OCI-LY7 (cell line): Measurements from ENCODE around the gene PHF12. TPM values are rescaled to one million over a fixed set of nuclear protein-coding genes. Genes with fewer than 3 reads are reported as not detected.

Source experiments
- BruUV-seq: library from RNA; stranded (reverse); fragments of 400-500 nt; replicated peaks from 2 replicates; lab custom pipeline; 2021; lab: Mats Ljungman, UMichigan
- CTCF ChIA-PET: fragments of 300-600 bp; sonication (Branson Sonifier 250); formaldehyde crosslinking; loops from one replicate; lab custom pipeline; 2022; ENCODE audit warnings: antibody characterized with exemption; ENCODE audit not compliant: unreplicated experiment; lab: Charles Lee
- POLR2A ChIA-PET: fragments of 300-600 bp; sonication (Branson Sonifier 250); formaldehyde crosslinking; loops from one replicate; lab custom pipeline; 2022; ENCODE audit warnings: antibody characterized with exemption; lab: Charles Lee
- DNase-seq: peaks from one replicate; pipeline ENCODE4 v3.0.0-alpha.2; 2015; ENCODE audit warnings: low spot score
- H2AFZ ChIP-seq: fragments of 200-600 bp; sonication (generic), shearing (Covaris generic); 2 replicates; pipeline ENCODE4 v1.6.1; 2014; ENCODE audit warnings: mild to moderate bottlenecking, antibody characterized with exemption, low read length, moderate library complexity
- H3K27ac ChIP-seq: fragments of 200-600 bp; sonication (generic); 2 replicates; pipeline ENCODE4 v1.5.1; 2014; ENCODE audit warnings: mixed run types, low read depth, mild to moderate bottlenecking, moderate library complexity, low read length, inconsistent platforms; ENCODE audit not compliant: poor library complexity, severe bottlenecking
- H3K36me3 ChIP-seq: fragments of 200-600 bp; sonication (generic); 2 replicates; pipeline ENCODE4 v1.6.1; 2014; ENCODE audit warnings: mild to moderate bottlenecking, antibody characterized with exemption, low read length, moderate library complexity, mixed read lengths; ENCODE audit not compliant: insufficient read depth
- H3K4me1 ChIP-seq: fragments of 200-600 bp; sonication (generic); 2 replicates; pipeline ENCODE4 v1.5.1; 2014; ENCODE audit warnings: mild to moderate bottlenecking, low read length; ENCODE audit not compliant: insufficient read depth, poor library complexity, severe bottlenecking
- H3K4me2 ChIP-seq: fragments of 200-600 bp; sonication (generic); 2 replicates; pipeline ENCODE4 v1.6.1; 2014; ENCODE audit warnings: mild to moderate bottlenecking, low read length
- H3K4me3 ChIP-seq: fragments of 200-600 bp; sonication (generic); 2 replicates; pipeline ENCODE4 v1.5.1; 2014; ENCODE audit warnings: mild to moderate bottlenecking, low read depth, low read length; ENCODE audit not compliant: poor library complexity, severe bottlenecking
- H3K79me2 ChIP-seq: fragments of 200-600 bp; sonication (generic); 2 replicates; pipeline ENCODE4 v1.6.1; 2016; ENCODE audit warnings: low read depth, mild to moderate bottlenecking, low read length, moderate library complexity, mixed read lengths; ENCODE audit not compliant: insufficient read depth
- H3K9me2 ChIP-seq: fragments of 200-600 bp; sonication (generic); 2 replicates; pipeline ENCODE4 v1.6.1; 2016; ENCODE audit warnings: mild to moderate bottlenecking, low read length, mixed read lengths; ENCODE audit not compliant: insufficient read depth
- H3K9me3 ChIP-seq: fragments of 200-600 bp; sonication (generic); 2 replicates; pipeline ENCODE4 v1.6.1; 2014; ENCODE audit warnings: mild to moderate bottlenecking, mixed run types, low read length, mixed read lengths
- H4K20me1 ChIP-seq: fragments of 200-600 bp; sonication (generic); 2 replicates; pipeline ENCODE4 v1.6.1; 2014; ENCODE audit warnings: mild to moderate bottlenecking, antibody characterized with exemption, low read length, moderate library complexity, mixed read lengths; ENCODE audit not compliant: insufficient read depth
- EZH2phosphoT487 ChIP-seq: fragments of 200-600 bp; sonication (generic); IDR thresholded peaks from 2 replicates; pipeline ENCODE4 v1.6.1; 2018; ENCODE audit warnings: low read depth, borderline replicate concordance, mild to moderate bottlenecking, mixed run types, antibody characterized with exemption, low read length, moderate library complexity, mixed read lengths
- intact Hi-C: fragments of 100-400 bp; cut with micrococcal nuclease; formaldehyde crosslinking; loops from one replicate; pipeline ENCODE4 v1.10.0; 2022; ENCODE audit not compliant: unreplicated experiment
- total RNA-seq, 2 experiments: library from RNA; depleted of rRNA in 1 of 2; stranded (reverse); fragments of >200 nt in 1 of 2; shearing (Covaris generic) in 1 of 2; gene quantifications; 2 replicates each; pipeline ENCODE4 v1.2.3, GENCODE V29; 2014 to 2022
- TF ChIP-seq, protein P1 (sequence below): fragments of 200-600 bp; sonication (generic); conservative IDR thresholded peaks from 2 replicates; pipeline ENCODE4 v1.5.1; 2014; ENCODE audit warnings: mild to moderate bottlenecking, antibody characterized with exemption, low read length, moderate library complexity, mixed read lengths

The PHF12 gene
- total RNA-seq, 2 experiments from 2014 or later, result 40.6 to 62.5 TPM

DNA sequence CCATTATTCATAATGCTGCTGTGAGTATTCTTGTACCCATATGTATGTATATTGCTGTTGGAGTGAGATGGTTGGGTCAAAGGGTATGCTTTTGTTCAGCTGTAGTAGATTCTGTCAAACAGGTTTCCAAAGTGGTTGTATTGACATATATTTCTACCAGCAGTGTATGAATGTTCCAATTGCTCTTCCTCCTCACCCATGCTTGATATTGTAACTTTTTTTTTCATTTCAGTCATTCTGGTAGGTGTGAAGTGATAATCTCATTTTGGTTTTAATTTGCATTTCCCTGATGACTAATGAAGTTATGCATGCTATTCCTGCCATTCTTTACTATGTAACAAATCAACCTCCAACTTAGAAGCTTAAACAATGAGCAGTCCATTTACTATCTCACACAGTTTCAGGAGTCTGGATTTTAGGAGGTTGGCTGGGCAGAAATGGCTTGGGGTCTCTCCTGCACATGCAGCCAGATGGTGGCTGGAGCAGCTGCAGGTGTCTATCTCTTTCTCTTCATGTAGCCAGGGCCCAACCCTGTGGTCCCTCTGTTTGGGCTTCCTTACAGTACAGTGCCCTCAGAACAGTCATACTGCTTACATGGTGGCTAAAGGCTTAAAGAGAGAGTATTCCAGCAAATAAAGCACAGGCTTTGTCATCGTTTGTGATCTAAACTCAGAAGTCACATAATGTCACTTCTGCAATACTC is 75.3 kb downstream of the PHF12 start:
- CTCF ChIA-PET, result no interaction called here
- Histone ChIP-seq H3K27ac (no peak overlapping the region), H2AFZ (no peak overlapping the region), H3K4me2 (no peak overlapping the region), H3K9me3 (no peaks in the 10 kb centered on the region), H4K20me1 (no peaks in the 10 kb centered on the region), H3K36me3 (peaks cover 30% of the 10 kb centered on the region), H3K9me2 (no peaks in the 10 kb centered on the region), H3K79me2 (no peaks in the 10 kb centered on the region), H3K4me3 (no peak overlapping the region), H3K4me1 (peaks cover 7% of the 10 kb centered on the region)
- intact Hi-C loops, result no loop called here
- POLR2A ChIA-PET, result no interaction called here
- DNase-seq, result no peak
- BruUV-seq, result no TSS peak
- TF ChIP-seq, protein P1, sequence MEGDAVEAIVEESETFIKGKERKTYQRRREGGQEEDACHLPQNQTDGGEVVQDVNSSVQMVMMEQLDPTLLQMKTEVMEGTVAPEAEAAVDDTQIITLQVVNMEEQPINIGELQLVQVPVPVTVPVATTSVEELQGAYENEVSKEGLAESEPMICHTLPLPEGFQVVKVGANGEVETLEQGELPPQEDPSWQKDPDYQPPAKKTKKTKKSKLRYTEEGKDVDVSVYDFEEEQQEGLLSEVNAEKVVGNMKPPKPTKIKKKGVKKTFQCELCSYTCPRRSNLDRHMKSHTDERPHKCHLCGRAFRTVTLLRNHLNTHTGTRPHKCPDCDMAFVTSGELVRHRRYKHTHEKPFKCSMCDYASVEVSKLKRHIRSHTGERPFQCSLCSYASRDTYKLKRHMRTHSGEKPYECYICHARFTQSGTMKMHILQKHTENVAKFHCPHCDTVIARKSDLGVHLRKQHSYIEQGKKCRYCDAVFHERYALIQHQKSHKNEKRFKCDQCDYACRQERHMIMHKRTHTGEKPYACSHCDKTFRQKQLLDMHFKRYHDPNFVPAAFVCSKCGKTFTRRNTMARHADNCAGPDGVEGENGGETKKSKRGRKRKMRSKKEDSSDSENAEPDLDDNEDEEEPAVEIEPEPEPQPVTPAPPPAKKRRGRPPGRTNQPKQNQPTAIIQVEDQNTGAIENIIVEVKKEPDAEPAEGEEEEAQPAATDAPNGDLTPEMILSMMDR, result no peak
- TF ChIP-seq EZH2phosphoT487, result no peak

DNA sequence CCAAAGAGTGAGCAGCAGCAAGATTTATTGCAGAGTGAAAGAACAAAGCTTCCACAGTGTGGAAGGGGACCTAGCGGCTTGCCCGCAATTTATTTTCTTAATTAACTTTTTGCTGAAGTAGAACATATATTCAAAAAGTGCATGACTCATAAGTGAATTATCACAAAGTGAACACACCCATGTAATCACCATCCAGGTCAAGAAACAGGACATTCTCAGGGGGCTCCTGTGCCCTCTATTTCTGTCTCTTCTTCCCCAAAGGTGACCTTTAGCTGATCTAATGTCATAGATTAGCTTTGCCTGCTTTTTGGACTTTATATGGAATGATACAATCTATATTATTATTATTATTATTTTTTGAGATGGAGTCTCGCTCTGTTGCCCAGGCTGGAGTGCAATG is 76.6 kb downstream of the PHF12 start:
- Histone ChIP-seq H4K20me1 (no peaks in the 10 kb centered on the region), H3K36me3 (peaks cover 18% of the 10 kb centered on the region), H2AFZ (no peak overlapping the region), H3K4me1 (peaks cover 10% of the 10 kb centered on the region), H3K4me3 (no peak overlapping the region), H3K27ac (no peak overlapping the region), H3K9me2 (no peaks in the 10 kb centered on the region), H3K9me3 (no peaks in the 10 kb centered on the region), H3K4me2 (no peak overlapping the region), H3K79me2 (no peaks in the 10 kb centered on the region)
- CTCF ChIA-PET, result no interaction called here
- POLR2A ChIA-PET, result no interaction called here
- BruUV-seq, result no TSS peak
- intact Hi-C loops, result no loop called here
- DNase-seq, result no peak
- TF ChIP-seq, protein P1, result no peak
- no peak for TF ChIP-seq EZH2phosphoT487

DNA sequence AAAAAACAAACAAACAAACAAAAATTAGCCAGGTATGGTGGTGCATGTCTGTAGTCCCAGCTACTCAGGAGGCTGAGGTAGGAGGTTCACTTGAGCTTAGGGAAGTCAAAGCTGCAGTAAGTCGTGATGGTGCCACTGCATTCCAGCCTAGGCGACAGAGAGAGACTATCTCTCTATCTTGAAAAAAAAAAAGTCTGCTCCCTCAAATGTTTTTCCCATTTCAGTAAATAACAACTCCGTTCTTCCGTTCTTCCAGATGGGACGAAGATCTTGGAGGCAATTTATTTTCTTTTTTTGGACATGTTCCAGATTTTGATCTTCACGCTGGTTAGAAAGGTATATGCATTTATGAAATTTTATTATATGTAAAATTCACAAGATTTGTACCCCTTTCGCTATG is 77.5 kb downstream of the PHF12 start:
- H3K4me2 ChIP-seq, result no peak overlapping the region
- no peak overlapping the region for H2AFZ ChIP-seq
- no TSS peak for BruUV-seq
- peaks cover 10% of the 10 kb centered on the region for H3K4me1 ChIP-seq
- no peaks in the 10 kb centered on the region for H3K9me3 ChIP-seq
- peaks cover 10% of the 10 kb centered on the region for H3K36me3 ChIP-seq
- CTCF ChIA-PET, result no interaction called here
- H3K27ac ChIP-seq, result no peak overlapping the region
- intact Hi-C loops, result no loop called here
- no peaks in the 10 kb centered on the region for H3K9me2 ChIP-seq
- POLR2A ChIA-PET, result no interaction called here
- no peaks in the 10 kb centered on the region for H3K79me2 ChIP-seq
- no peaks in the 10 kb centered on the region for H4K20me1 ChIP-seq
- no peak for TF ChIP-seq EZH2phosphoT487
- TF ChIP-seq, protein P1, result no peak
- H3K4me3 ChIP-seq, result no peak overlapping the region
- no peak for DNase-seq
